Measurements from ENCODE around the gene ETV3.

The ETV3 gene

DNA sequence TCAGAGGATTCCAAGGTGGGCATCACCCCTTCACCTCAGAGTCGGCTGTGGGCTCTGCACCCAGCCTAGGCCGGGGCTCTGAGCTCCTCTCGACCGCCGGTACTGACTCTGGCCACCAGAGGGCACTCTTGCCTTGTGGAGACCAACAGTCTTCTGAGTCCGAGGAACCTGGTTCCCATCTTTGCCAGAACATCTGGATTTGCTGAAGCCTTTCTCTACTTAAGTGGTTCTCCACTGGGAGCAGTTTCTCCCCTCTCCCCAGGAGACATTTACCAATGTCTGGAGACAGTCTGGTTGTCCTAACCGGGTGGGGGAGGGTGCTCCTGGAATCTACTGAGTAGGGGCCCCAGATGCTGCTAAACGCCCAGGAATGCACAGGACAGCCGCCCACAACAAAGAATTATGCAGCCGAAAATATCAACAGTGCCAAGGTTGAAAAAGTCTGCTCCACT is 48.0 kb downstream of the ETV3 start:
- H4K20me1 ChIP-seq (ENCODE audit: insufficient read depth, low read length): no peaks in the 10 kb centered on the region
- H2AFZ ChIP-seq (ENCODE audit: low read depth, low read length): peak overlapping the region; percentile 22
- peak overlapping the region; percentile 39 for H3K4me2 ChIP-seq (ENCODE audit: low read length)

DNA sequence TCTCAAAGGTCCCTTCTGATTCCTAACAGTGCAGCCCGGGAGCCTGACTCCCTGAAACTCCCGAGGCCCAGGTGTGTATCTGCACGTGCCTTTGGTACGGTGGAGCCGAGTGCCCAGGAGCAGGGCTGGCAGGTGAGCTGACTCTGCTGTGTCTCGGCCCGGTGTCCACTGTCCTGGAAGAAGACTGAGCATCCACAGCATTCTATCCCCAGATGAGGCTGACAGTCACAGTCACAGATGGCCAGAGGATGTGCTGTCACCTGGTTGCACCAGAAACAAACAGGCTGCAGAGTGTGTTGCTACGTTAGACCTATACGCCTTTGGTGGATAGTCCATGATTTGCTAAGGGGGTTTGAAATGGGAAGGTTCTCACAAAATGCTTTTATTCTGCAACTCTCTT is 48.4 kb downstream of the ETV3 start:
- Histone ChIP-seq H2AFZ (ENCODE audit: low read depth, low read length) (peak overlapping the region; percentile 3; the same call in 1 of the 2 replicates), H3K36me3 (replicated peaks; ENCODE audit: low read depth, low read length) (no peaks in the 10 kb centered on the region), H3K27me3 (ENCODE audit: low read depth, low read length) (no peaks in the 10 kb centered on the region), H4K20me1 (ENCODE audit: insufficient read depth, low read length) (no peaks in the 10 kb centered on the region), H3K9me3 (ENCODE audit: insufficient read depth, low read length) (no peaks in the 10 kb centered on the region), H3K4me1 (ENCODE audit: low read length) (peaks cover 24% of the 10 kb centered on the region), H3K79me2 (ENCODE audit: low read length) (no peaks in the 10 kb centered on the region), H3K9ac (ENCODE audit: low read length) (no peak overlapping the region), H3K4me2 (ENCODE audit: low read length) (no peak overlapping the region), H3K4me3 (ENCODE audit: low read length) (no peak overlapping the region), H3K27ac (ENCODE audit: low read length) (no peak overlapping the region)
- TF ChIP-seq, protein P1, sequence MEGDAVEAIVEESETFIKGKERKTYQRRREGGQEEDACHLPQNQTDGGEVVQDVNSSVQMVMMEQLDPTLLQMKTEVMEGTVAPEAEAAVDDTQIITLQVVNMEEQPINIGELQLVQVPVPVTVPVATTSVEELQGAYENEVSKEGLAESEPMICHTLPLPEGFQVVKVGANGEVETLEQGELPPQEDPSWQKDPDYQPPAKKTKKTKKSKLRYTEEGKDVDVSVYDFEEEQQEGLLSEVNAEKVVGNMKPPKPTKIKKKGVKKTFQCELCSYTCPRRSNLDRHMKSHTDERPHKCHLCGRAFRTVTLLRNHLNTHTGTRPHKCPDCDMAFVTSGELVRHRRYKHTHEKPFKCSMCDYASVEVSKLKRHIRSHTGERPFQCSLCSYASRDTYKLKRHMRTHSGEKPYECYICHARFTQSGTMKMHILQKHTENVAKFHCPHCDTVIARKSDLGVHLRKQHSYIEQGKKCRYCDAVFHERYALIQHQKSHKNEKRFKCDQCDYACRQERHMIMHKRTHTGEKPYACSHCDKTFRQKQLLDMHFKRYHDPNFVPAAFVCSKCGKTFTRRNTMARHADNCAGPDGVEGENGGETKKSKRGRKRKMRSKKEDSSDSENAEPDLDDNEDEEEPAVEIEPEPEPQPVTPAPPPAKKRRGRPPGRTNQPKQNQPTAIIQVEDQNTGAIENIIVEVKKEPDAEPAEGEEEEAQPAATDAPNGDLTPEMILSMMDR (IDR thresholded peaks at IDR 0.05; ENCODE audit: low read depth, low read length): no peak
- no peak for TF ChIP-seq EZH2phosphoT487 (IDR thresholded peaks at IDR 0.05; ENCODE audit: low read depth)

More for the DNA sequence above, 48.0 kb downstream of the ETV3 start:
- Histone ChIP-seq H3K9ac (ENCODE audit: low read length) (no peak overlapping the region), H3K27ac (ENCODE audit: low read length) (no peak overlapping the region), H3K36me3 (replicated peaks; ENCODE audit: low read depth, low read length) (no peaks in the 10 kb centered on the region), H3K9me3 (ENCODE audit: insufficient read depth, low read length) (no peaks in the 10 kb centered on the region), H3K79me2 (ENCODE audit: low read length) (no peaks in the 10 kb centered on the region), H3K27me3 (ENCODE audit: low read depth, low read length) (no peaks in the 10 kb centered on the region), H3K4me1 (ENCODE audit: low read length) (peaks cover 24% of the 10 kb centered on the region), H3K4me3 (ENCODE audit: low read length) (no peak overlapping the region)
- TF ChIP-seq EZH2phosphoT487 (IDR thresholded peaks at IDR 0.05; ENCODE audit: low read depth): no peak
- TF ChIP-seq, protein P1 (IDR thresholded peaks at IDR 0.05; ENCODE audit: low read depth, low read length): peak; percentile 99

DNA sequence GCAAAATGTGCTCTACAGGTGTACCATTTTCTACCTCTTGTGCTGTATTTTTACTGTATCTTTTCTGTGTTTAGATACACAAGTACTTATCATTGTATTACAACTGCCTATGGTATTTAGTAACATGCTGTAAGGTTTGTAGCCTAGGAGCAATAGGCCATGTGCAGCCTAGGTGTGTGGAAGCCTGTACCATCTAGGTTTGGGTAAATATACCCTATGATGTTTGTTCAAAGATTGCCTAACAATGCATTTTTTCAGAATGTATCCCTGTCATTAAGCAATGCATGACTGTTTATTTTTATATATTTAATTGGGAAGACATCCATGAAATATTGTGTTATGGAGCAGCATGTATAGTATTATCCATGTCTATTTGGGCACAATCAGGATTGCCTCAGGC is 49.6 kb downstream of the ETV3 start:
- no peaks in the 10 kb centered on the region for H3K27me3 ChIP-seq (ENCODE audit: low read depth, low read length)
- no peaks in the 10 kb centered on the region for H4K20me1 ChIP-seq (ENCODE audit: insufficient read depth, low read length)
- no peak overlapping the region for H3K4me3 ChIP-seq (ENCODE audit: low read length)
- TF ChIP-seq, protein P1 (IDR thresholded peaks at IDR 0.05; ENCODE audit: low read depth, low read length): no peak
- TF ChIP-seq EZH2phosphoT487 (IDR thresholded peaks at IDR 0.05; ENCODE audit: low read depth): no peak
- H3K9me3 ChIP-seq (ENCODE audit: insufficient read depth, low read length): no peaks in the 10 kb centered on the region
- no peak overlapping the region for H3K27ac ChIP-seq (ENCODE audit: low read length)
- no peaks in the 10 kb centered on the region for H3K36me3 ChIP-seq (replicated peaks; ENCODE audit: low read depth, low read length)
- H3K9ac ChIP-seq (ENCODE audit: low read length): no peak overlapping the region
- peaks cover 24% of the 10 kb centered on the region for H3K4me1 ChIP-seq (ENCODE audit: low read length)
- no peak overlapping the region for H3K4me2 ChIP-seq (ENCODE audit: low read length)
- no peaks in the 10 kb centered on the region for H3K79me2 ChIP-seq (ENCODE audit: low read length)
- no peak overlapping the region for H2AFZ ChIP-seq (ENCODE audit: low read depth, low read length)

- no peak for TF ChIP-seq EZH2phosphoT487 (IDR thresholded peaks at IDR 0.05; ENCODE audit: low read depth)
- TF ChIP-seq, protein P1 (IDR thresholded peaks at IDR 0.05; ENCODE audit: low read depth, low read length): no peak
- Histone ChIP-seq H3K27me3 (ENCODE audit: low read depth, low read length) (peaks cover 9% of the 10 kb centered on the region; the same call in 1 of the 2 replicates), H3K4me2 (ENCODE audit: low read length) (no peak overlapping the region), H4K20me1 (ENCODE audit: insufficient read depth, low read length) (no peaks in the 10 kb centered on the region), H3K9ac (ENCODE audit: low read length) (no peak overlapping the region), H3K9me3 (ENCODE audit: insufficient read depth, low read length) (no peaks in the 10 kb centered on the region), H3K27ac (ENCODE audit: low read length) (no peak overlapping the region), H3K36me3 (replicated peaks; ENCODE audit: low read depth, low read length) (no peaks in the 10 kb centered on the region), H2AFZ (ENCODE audit: low read depth, low read length) (no peak overlapping the region), H3K79me2 (ENCODE audit: low read length) (no peaks in the 10 kb centered on the region), H3K4me1 (ENCODE audit: low read length) (peaks cover 19% of the 10 kb centered on the region), H3K4me3 (ENCODE audit: low read length) (no peak overlapping the region)
Observed at GRCh38 chr1:157087030-157087429, 51.2 kb downstream of the ETV3 start.
